Stimulated activated CD4-positive, alpha-beta T cell treated with anti-CD3 and anti-CD28 coated beads, Interleukin-1b, Interleukin-23, amount 100 ng/mL, for 4 hours (primary cell): ENCODE data around the gene GLG1.
"Not testable (repeated sequence)": the region's sequence is repeated elsewhere in the genome, so short reads cannot be mapped to it uniquely, and the experiment has no call there.

Experiments used
- DNase-seq, 2 donors: peaks; one replicate each; pipeline ENCODE4 v3.0.0-alpha.2; 2020; ENCODE audit warnings: low read depth in 2 of 2

The GLG1 gene

GRCh38 chr16:74409185-74409981 lies 197.5 kb downstream of the GLG1 start:
- DNase-seq = not testable (repeated sequence)

- not testable (repeated sequence) for DNase-seq
Measured at GRCh38 chr16:74407362-74407705, 199.6 kb downstream of the GLG1 start.

DNA sequence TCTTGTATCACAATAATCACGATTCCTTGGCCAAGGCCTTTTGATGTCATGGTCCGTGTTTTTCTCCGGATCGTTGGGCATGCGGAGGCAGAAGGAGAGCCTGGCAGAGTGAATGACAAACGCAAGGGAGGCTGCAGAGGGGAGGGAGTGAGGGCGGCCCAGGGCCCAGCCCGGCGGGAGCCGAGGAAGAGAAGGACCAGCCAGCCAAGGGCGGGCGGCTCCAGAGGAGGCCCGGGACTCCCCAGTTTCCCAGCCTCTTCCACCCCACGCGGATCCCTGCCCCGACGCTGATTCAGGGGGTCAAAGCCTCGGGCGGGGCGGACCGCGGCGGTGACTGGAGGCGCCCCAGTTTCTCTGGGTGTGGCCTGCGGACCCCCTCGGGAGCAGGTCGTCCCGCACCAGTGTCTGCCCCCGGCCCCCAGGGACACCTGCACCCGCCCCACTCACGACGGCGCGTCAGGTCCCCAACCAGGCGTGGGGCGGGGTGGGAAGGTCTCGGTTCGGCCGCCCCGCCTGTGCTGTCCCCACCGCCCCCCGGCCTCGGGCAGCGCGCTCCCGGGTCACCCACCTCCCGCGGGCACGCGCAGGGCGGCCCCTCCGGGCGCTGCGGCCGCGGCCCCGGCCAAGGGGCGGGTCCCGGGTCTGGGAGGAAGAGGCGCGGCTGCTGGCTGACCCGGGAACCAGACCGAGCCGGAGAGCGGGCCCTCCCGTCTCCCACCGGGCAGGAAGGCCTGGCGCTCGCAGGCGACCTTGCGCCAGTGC lies 200.1 kb downstream of the GLG1 start:
- not testable (repeated sequence) for DNase-seq

GRCh38 chr16:74404148-74404933 lies 202.6 kb downstream of the GLG1 start:
- DNase-seq = not testable (repeated sequence)

DNA sequence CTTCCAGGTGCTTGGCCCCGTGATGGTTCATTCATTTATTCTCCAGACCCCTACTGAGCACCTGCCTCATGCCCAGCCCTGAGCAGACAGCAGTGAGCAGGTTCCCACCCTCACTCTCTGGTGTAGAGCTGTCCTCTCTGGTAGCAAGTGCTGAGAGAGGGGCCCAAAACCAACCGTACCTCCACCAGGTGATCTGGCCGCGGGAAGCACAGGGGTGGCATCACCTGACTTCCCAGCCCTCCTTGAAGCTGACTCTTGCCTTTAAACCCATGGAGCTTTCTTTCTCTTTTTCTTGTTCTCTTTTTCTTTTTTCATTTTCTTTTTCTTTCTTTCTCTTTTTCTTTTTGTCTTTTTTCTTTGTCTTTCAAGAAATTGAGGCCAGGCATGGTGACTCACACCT lies 206.7 kb downstream of the GLG1 start:
- DNase-seq = not testable (repeated sequence)

- DNase-seq = not testable (repeated sequence)
Measured at GRCh38 chr16:74398212-74398895, 208.6 kb downstream of the GLG1 start.
